HCT116 (cell line): ENCODE measurements around the gene TOR1AIP2.

Source experiments
- CEBPB ChIP-seq: IDR thresholded peaks from 2 replicates; pipeline ENCODE4 v1.6.1; 2012; ENCODE audit warnings: low read depth
- TF ChIP-seq, protein P1 (sequence below), 3 experiments: fragments of 200-600 bp in 1 of 3; sonication (generic) in 1 of 3; IDR thresholded peaks in 2 of 3; conservative IDR thresholded peaks in 1 of 3; 2 replicates each; pipeline ENCODE4 v1.5.1; 2012 to 2017; ENCODE audit warnings: low read depth in 2 of 3, low read length in 2 of 3, antibody characterized with exemption in 1 of 3, borderline replicate concordance in 1 of 3, control low read depth in 1 of 3, mild to moderate bottlenecking in 1 of 3, mixed read lengths in 1 of 3, mixed run types in 1 of 3, moderate library complexity in 1 of 3; ENCODE audit not compliant: insufficient read depth in 1 of 3

DNA sequence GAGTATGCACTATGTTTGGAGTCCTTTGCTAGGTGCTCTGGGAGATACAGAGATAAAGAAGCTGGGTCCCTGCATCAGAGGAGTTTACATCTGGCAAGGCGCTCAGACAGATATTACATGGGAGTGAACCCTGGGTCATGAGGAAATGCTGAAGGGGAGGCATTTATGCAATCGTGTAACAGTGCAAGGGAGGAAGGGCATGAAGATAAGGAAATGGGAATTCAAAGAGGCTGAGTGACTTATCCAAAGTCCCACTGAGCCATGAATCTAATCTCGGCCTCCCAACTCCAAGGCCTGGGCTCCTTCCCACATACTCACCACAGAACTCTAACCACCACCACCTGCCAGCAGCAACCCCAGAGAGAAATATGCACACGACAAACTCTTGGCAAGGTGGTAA, 82.9 kb downstream of the TOR1AIP2 start:
- TF ChIP-seq CEBPB: no peak
- TF ChIP-seq, protein P1, sequence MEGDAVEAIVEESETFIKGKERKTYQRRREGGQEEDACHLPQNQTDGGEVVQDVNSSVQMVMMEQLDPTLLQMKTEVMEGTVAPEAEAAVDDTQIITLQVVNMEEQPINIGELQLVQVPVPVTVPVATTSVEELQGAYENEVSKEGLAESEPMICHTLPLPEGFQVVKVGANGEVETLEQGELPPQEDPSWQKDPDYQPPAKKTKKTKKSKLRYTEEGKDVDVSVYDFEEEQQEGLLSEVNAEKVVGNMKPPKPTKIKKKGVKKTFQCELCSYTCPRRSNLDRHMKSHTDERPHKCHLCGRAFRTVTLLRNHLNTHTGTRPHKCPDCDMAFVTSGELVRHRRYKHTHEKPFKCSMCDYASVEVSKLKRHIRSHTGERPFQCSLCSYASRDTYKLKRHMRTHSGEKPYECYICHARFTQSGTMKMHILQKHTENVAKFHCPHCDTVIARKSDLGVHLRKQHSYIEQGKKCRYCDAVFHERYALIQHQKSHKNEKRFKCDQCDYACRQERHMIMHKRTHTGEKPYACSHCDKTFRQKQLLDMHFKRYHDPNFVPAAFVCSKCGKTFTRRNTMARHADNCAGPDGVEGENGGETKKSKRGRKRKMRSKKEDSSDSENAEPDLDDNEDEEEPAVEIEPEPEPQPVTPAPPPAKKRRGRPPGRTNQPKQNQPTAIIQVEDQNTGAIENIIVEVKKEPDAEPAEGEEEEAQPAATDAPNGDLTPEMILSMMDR (IDR thresholded peaks at IDR 0.05 in 2 of 3, conservative IDR thresholded peaks at IDR 0.05 in 1 of 3; ENCODE audit: borderline replicate concordance in 1 of 3, insufficient read depth in 1 of 3, low read depth in 2 of 3, low read length in 2 of 3): no peak
